NT2/D1 (cell line): ENCODE results near the gene MUC3A.

Source experiments
- SUZ12 ChIP-seq: IDR thresholded peaks from 2 replicates; pipeline ENCODE4 v1.6.1; 2011; ENCODE audit not compliant: insufficient read length, insufficient read depth; ENCODE audit errors: extremely low read depth
- YY1 ChIP-seq: IDR thresholded peaks from 2 replicates; pipeline ENCODE4 v1.6.1; 2011; ENCODE audit not compliant: insufficient read length, insufficient read depth
- ZNF274 ChIP-seq: IDR thresholded peaks from 2 replicates; pipeline ENCODE4 v1.6.1; 2011; ENCODE audit warnings: mild to moderate bottlenecking, low read depth, low read length

- TF ChIP-seq SUZ12, result no peak
- TF ChIP-seq ZNF274, result no peak
- no peak for TF ChIP-seq YY1
Observed at GRCh38 chr7:100974021-100974420, 24.7 kb downstream of the MUC3A start.
